H1 (cell line): ENCODE results near the gene TP53I11. TPM values are rescaled to one million over a fixed set of nuclear protein-coding genes. Genes with fewer than 3 reads are reported as not detected.

Source experiments
- CHD1 ChIP-seq: IDR thresholded peaks from 2 replicates; pipeline ENCODE4 v1.6.1; 2012; ENCODE audit warnings: low read depth, low read length, improper control_type of control experiment
- CHD2 ChIP-seq: IDR thresholded peaks from 2 replicates; pipeline ENCODE4 v1.6.1; 2012; ENCODE audit warnings: low read length, improper control_type of control experiment
- NRF1 ChIP-seq: IDR thresholded peaks from 2 replicates; pipeline ENCODE4 v1.6.1; 2011; ENCODE audit warnings: mild to moderate bottlenecking, low read depth, low read length, improper control_type of control experiment
- POLR2A ChIP-seq, 2 experiments: IDR thresholded peaks; 1 replicate in 1 of 2; 2 replicates in 1 of 2; pipeline ENCODE4 v1.6.1; 2011; ENCODE audit warnings: low read depth in 2 of 2, low read length in 2 of 2, mild to moderate bottlenecking in 2 of 2; ENCODE audit errors: control extremely low read depth in 1 of 2
- ZNF274 ChIP-seq: IDR thresholded peaks from 2 replicates; pipeline ENCODE4 v1.7.0; 2012; ENCODE audit warnings: low read length, borderline replicate concordance; ENCODE audit errors: extremely low read depth
- polyA plus RNA-seq, 7 experiments: library from polyadenylated mRNA; depleted of rRNA in 3 of 7; stranded (reverse) in 5 of 7; unstranded in 2 of 7; fragments of >200 nt in 5 of 7; fragments of 200-250 nt in 2 of 7; gene quantifications; 1 replicate in 5 of 7; 2 replicates in 1 of 7; 4 replicates in 1 of 7; pipeline versions ENCODE4 v1.2.1 to v1.2.3, GENCODE V29; 2011 to 2013; ENCODE audit warnings: missing spikeins in 2 of 7, mixed read lengths in 2 of 7
- total RNA-seq: library from RNA; stranded (reverse); fragmentation: NEBNext Ultra II Directional; extraction: Animal tissue kit (Norgen Biotek cat#: 25700); gene quantifications from 2 replicates; pipeline ENCODE4 v1.2.1, GENCODE V29; 2021

TP53I11 gene
- total and polyA plus RNA-seq, 2 of the 8 experiments (the other 6 are each of a cell fraction or from before 2014, with no cell fraction given): 34.0 to 46.3 TPM

GRCh38 chr11:44928144-44928543, 22.5 kb downstream of the TP53I11 start (continued):
- TF ChIP-seq ZNF274 (no peak), POLR2A (IDR thresholded peaks at IDR 0.05; ENCODE audit: control extremely low read depth in 1 of 2, low read depth in 2 of 2, low read length in 2 of 2) (no peak), CHD1 (no peak), CHD2 (no peak), NRF1 (no peak)
